IMR-90 (cell line): ENCODE results near the gene UNC119. TPM values are rescaled to one million over a fixed set of nuclear protein-coding genes. Genes with fewer than 3 reads are reported as not detected.

Experiments
- ATAC-seq: fragments of 200-7000 bp; cut with Tn5 transposase; 2 replicates; pipeline ENCODE4 v1.9.1; 2020; ENCODE audit warnings: low read depth, mild to moderate bottlenecking, moderate library complexity
- BruUV-seq: library from RNA; stranded (reverse); fragments of 400-500 nt; replicated peaks from 2 replicates; lab custom pipeline; 2021; lab: Mats Ljungman, UMichigan
- CTCF ChIA-PET: fragments of 300-600 bp; formaldehyde crosslinking; extraction: SDS; loops from one replicate; lab custom pipeline; 2021; ENCODE audit warnings: antibody characterized with exemption; lab: Yijun Ruan, JAX
- POLR2A ChIA-PET: fragments of 300-600 bp; sonication (Branson Sonifier 250); formaldehyde crosslinking; loops from one replicate; lab custom pipeline; 2022; ENCODE audit warnings: antibody characterized with exemption; ENCODE audit not compliant: unreplicated experiment; lab: Charles Lee
- DNase-seq: peaks from one replicate; pipeline ENCODE4 v3.0.0; 2013
- H2AFZ ChIP-seq: replicated peaks from 2 replicates; pipeline ENCODE3; 2013; ENCODE audit warnings: low read length, mild to moderate bottlenecking; ENCODE audit not compliant: poor library complexity
- H2AK5ac ChIP-seq: 2 replicates; pipeline ENCODE4 v1.6.1; 2013; ENCODE audit warnings: low read depth, low read length, inconsistent platforms
- H2AK9ac ChIP-seq: replicated peaks from 2 replicates; pipeline ENCODE3; 2013; ENCODE audit warnings: mild to moderate bottlenecking, low read depth, low read length, moderate library complexity; ENCODE audit not compliant: poor library complexity
- H2BK120ac ChIP-seq: 2 replicates; pipeline ENCODE4 v1.6.1; 2013; ENCODE audit warnings: low read depth, low read length, inconsistent platforms
- H2BK15ac ChIP-seq: 3 replicates; pipeline ENCODE4 v1.6.1; 2013; ENCODE audit warnings: low read depth, low read length, inconsistent platforms
- H2BK20ac ChIP-seq: 2 replicates; pipeline ENCODE4 v1.6.1; 2013; ENCODE audit warnings: low read depth, mild to moderate bottlenecking, inconsistent platforms, low read length, moderate library complexity
- H2BK5ac ChIP-seq: 2 replicates; pipeline ENCODE4 v1.6.1; 2013; ENCODE audit warnings: mild to moderate bottlenecking, low read depth, low read length, inconsistent platforms; ENCODE audit not compliant: poor library complexity, severe bottlenecking
- H3K14ac ChIP-seq: replicated peaks from 2 replicates; pipeline ENCODE4 v1.6.1; 2013; ENCODE audit warnings: low read depth, low read length, inconsistent platforms
- H3K18ac ChIP-seq: 2 replicates; pipeline ENCODE4 v1.6.1; 2013; ENCODE audit warnings: low read depth, low read length, control low read depth
- H3K23ac ChIP-seq: 2 replicates; pipeline ENCODE4 v1.6.1; 2013; ENCODE audit warnings: low read depth, low read length, inconsistent platforms
- H3K27ac ChIP-seq: 2 replicates; pipeline ENCODE4 v1.5.1; 2013; ENCODE audit warnings: mild to moderate bottlenecking, control low read depth, low read length; ENCODE audit not compliant: insufficient read depth
- H3K27me3 ChIP-seq: 2 replicates; pipeline ENCODE4 v1.6.1; 2013; ENCODE audit warnings: low read length; ENCODE audit not compliant: control insufficient read depth, insufficient read depth
- H3K36me3 ChIP-seq: 2 replicates; pipeline ENCODE4 v1.6.1; 2013; ENCODE audit warnings: low read length, mixed read lengths; ENCODE audit not compliant: control insufficient read depth, insufficient read depth
- H3K4ac ChIP-seq: 2 replicates; pipeline ENCODE4 v1.6.1; 2013; ENCODE audit warnings: low read depth, low read length, inconsistent platforms
- H3K4me1 ChIP-seq: 2 replicates; pipeline ENCODE4 v1.6.1; 2013; ENCODE audit warnings: low read length, mixed read lengths; ENCODE audit not compliant: control insufficient read depth, insufficient read depth
- H3K4me2 ChIP-seq: 2 replicates; pipeline ENCODE4 v1.6.1; 2013; ENCODE audit warnings: low read depth, mild to moderate bottlenecking, control low read depth, low read length, moderate library complexity
- H3K4me3 ChIP-seq: 2 replicates; pipeline ENCODE4 v1.5.1; 2013; ENCODE audit warnings: low read depth, mild to moderate bottlenecking, control low read depth, low read length, moderate library complexity; ENCODE audit not compliant: insufficient read depth
- H3K56ac ChIP-seq: 2 replicates; pipeline ENCODE4 v1.6.1; 2013; ENCODE audit warnings: low read length, inconsistent platforms; ENCODE audit not compliant: insufficient read depth; ENCODE audit errors: extremely low read depth
- H3K79me1 ChIP-seq, 2 experiments: 2 replicates each; pipeline ENCODE4 v1.6.1; 2013; ENCODE audit warnings: low read length in 2 of 2, inconsistent platforms in 1 of 2, low read depth in 1 of 2
- H3K9ac ChIP-seq: 2 replicates; pipeline ENCODE4 v1.6.1; 2013; ENCODE audit warnings: low read depth, low read length, control low read depth
- H3K9me1 ChIP-seq: 2 replicates; pipeline ENCODE4 v1.6.1; 2013; ENCODE audit warnings: low read length, inconsistent platforms; ENCODE audit not compliant: insufficient read depth
- H3K9me3 ChIP-seq: 2 replicates; pipeline ENCODE4 v1.6.1; 2013; ENCODE audit warnings: low read length; ENCODE audit not compliant: control insufficient read depth, insufficient read depth
- H4K20me1 ChIP-seq: 2 replicates; pipeline ENCODE4 v1.6.1; 2013; ENCODE audit warnings: low read length, inconsistent platforms; ENCODE audit not compliant: insufficient read depth
- H4K5ac ChIP-seq: 2 replicates; pipeline ENCODE4 v1.6.1; 2013; ENCODE audit warnings: mild to moderate bottlenecking, low read depth, low read length, control low read depth
- H4K8ac ChIP-seq, 2 experiments: 2 replicates each; pipeline ENCODE4 v1.6.1; 2013; ENCODE audit warnings: low read depth in 2 of 2, low read length in 2 of 2, control low read depth in 1 of 2, inconsistent platforms in 1 of 2
- H4K91ac ChIP-seq: 2 replicates; pipeline ENCODE4 v1.6.1; 2013; ENCODE audit warnings: low read depth, low read length, inconsistent platforms; ENCODE audit not compliant: insufficient read depth
- MAFK ChIP-seq: IDR thresholded peaks from 2 replicates; pipeline ENCODE4 v1.6.1; 2012; ENCODE audit warnings: low read depth, low read length, improper control_type of control experiment
- MXI1 ChIP-seq: IDR thresholded peaks from 2 replicates; pipeline ENCODE4 v1.6.1; 2012; ENCODE audit warnings: low read depth, mild to moderate bottlenecking, low read length, moderate library complexity, borderline replicate concordance
- POLR2A ChIP-seq: IDR thresholded peaks from 2 replicates; pipeline ENCODE4 v1.6.1; 2012; ENCODE audit warnings: mild to moderate bottlenecking, low read depth, low read length
- RAD21 ChIP-seq: IDR thresholded peaks from 2 replicates; pipeline ENCODE4 v1.6.1; 2012; ENCODE audit warnings: low read length, improper control_type of control experiment
- RFX5 ChIP-seq: IDR thresholded peaks from 2 replicates; pipeline ENCODE4 v1.8.0; 2012; ENCODE audit warnings: low read depth, mild to moderate bottlenecking, low read length, moderate library complexity
- WGBS, 2 experiments: methylation state at CpG; one replicate each; pipeline versions ENCODE4 v1.1.5 to v1.1.7; 2013; ENCODE audit warnings: missing lambda C conversion rate in 2 of 2; ENCODE audit not compliant: insufficient read length in 1 of 2; ENCODE audit errors: extremely low coverage in 2 of 2; 5-methylcytosine and 5-hydroxymethylcytosine counted together
- dilution Hi-C: fragments of 300-500 bp; cut with HindIII; formaldehyde crosslinking; loops from one replicate; pipeline ENCODE4 v1.14.3; 2018; ENCODE audit warnings: low sequenced_read_pairs; ENCODE audit not compliant: unreplicated experiment
- in situ Hi-C: fragments of 300-500 bp; cut with MboI; formaldehyde crosslinking; loops from 3 replicates; pipeline ENCODE4 v1.14.3; 2019; ENCODE audit warnings: low sequenced_read_pairs, inconsistent platforms, mixed read lengths
- intact Hi-C: fragments of 100-400 bp; cut with micrococcal nuclease; formaldehyde crosslinking; loops from 2 replicates; pipeline ENCODE4 v1.10.0; 2022
- polyA plus RNA-seq, 3 experiments: library from polyadenylated mRNA; depleted of rRNA; stranded (reverse); fragments of >200 nt; gene quantifications; 2 replicates each; pipeline ENCODE4 v1.2.3, GENCODE V29; 2012; ENCODE audit warnings: low replicate concordance in 1 of 3
- total RNA-seq: library from RNA; depleted of rRNA; stranded (reverse); fragments of >200 nt; gene quantifications from 2 replicates; pipeline ENCODE4 v1.2.3, GENCODE V29; 2012
- TF ChIP-seq, protein P1 (sequence below): fragments of 150-350 bp; IDR thresholded peaks from 2 replicates; pipeline ENCODE4 v1.6.1; 2017; ENCODE audit warnings: mild to moderate bottlenecking, antibody characterized with exemption, low read length, low read depth

The UNC119 gene
- total and polyA plus RNA-seq, 2 of the 4 experiments (the other 2 are of a cell fraction): 22.4 to 57.4 TPM

DNA sequence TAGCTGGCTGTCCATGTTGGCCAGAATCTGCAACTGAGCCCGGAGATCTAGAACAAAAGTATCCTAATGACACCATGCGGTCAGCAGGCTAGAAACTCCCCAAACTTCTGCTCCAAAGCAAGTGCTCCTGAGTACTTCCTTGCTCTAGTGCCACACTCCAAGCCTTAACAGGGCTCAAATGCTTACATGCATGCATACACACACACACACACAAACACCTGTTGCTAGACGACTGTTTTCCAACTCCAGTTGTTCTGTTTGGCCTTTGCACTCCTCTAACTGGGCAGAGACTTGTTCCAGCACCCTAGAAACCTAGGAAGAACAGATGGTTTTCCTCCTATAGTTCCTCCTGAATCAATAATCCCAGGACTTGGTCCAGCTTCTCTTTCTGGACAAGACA lies 32.0 kb upstream of the UNC119 start:
- Histone ChIP-seq H3K36me3 (peaks cover 29% of the 10 kb centered on the region), H3K4me3 (no peak overlapping the region), H2BK120ac (no peak overlapping the region), H4K8ac (no peak overlapping the region), H3K4ac (no peak overlapping the region), H3K14ac (no peak overlapping the region), H3K27me3 (no peaks in the 10 kb centered on the region), H2BK20ac (no peak overlapping the region), H2AK9ac (no peak overlapping the region), H3K4me1 (no peaks in the 10 kb centered on the region), H4K91ac (no peak overlapping the region), H3K56ac (no peak overlapping the region), H2AFZ (no peak overlapping the region), H3K4me2 (no peak overlapping the region), H4K20me1 (no peaks in the 10 kb centered on the region), H2BK15ac (no peak overlapping the region), H2AK5ac (no peak overlapping the region), H3K9me3 (no peaks in the 10 kb centered on the region), H3K9ac (no peak overlapping the region), H4K5ac (no peak overlapping the region), H3K79me1 (peaks cover 5 to 20% of the 10 kb centered on the region in 2 experiments; a peak in 3 of 4 replicates), H3K27ac (no peak overlapping the region), H2BK5ac (no peak overlapping the region), H3K23ac (no peak overlapping the region), H3K18ac (no peak overlapping the region), H3K9me1 (peaks cover 3% of the 10 kb centered on the region; the same call in 1 of the 2 replicates)
- WGBS, 2 experiments: 71% methylated on average over 2 of the region's 3 CpGs; no CpG with 5 or more reads in 1 of the 2 experiments
- dilution Hi-C loops (no loop called here), in situ Hi-C loops (no loop called here), intact Hi-C loops (no loop called here)
- BruUV-seq: no TSS peak
- TF ChIP-seq, protein P1, sequence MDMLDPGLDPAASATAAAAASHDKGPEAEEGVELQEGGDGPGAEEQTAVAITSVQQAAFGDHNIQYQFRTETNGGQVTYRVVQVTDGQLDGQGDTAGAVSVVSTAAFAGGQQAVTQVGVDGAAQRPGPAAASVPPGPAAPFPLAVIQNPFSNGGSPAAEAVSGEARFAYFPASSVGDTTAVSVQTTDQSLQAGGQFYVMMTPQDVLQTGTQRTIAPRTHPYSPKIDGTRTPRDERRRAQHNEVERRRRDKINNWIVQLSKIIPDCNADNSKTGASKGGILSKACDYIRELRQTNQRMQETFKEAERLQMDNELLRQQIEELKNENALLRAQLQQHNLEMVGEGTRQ: no peak
- no peak for TF ChIP-seq MAFK
- no peak for TF ChIP-seq MXI1
- no peak for TF ChIP-seq POLR2A
- no peak for TF ChIP-seq RFX5
- no peak for TF ChIP-seq RAD21
- no peak for ATAC-seq
- no peak for DNase-seq
- POLR2A ChIA-PET: no interaction called here
- CTCF ChIA-PET: interaction anchor here (1.6 kb wide), 1 partner anchor 13 kb away, joined by 3 read pairs; no protein-coding TSS in a partner anchor
